OCI-LY1 (cell line): ENCODE data around the gene ZNF341.

ENCODE experiments used
- H2AFZ ChIP-seq: fragments of 200-600 bp; sonication (generic), shearing (Covaris generic); 2 replicates; pipeline ENCODE4 v1.6.0; 2014; ENCODE audit warnings: antibody characterized with exemption, mild to moderate bottlenecking, low read length
- H3F3A ChIP-seq: fragments of 200-600 bp; sonication (generic), shearing (Covaris generic); 2 replicates; pipeline ENCODE4 v1.6.0; 2014; ENCODE audit warnings: mild to moderate bottlenecking, antibody characterized with exemption, low read length, moderate library complexity; ENCODE audit not compliant: insufficient read depth
- H3K27ac ChIP-seq: fragments of 200-600 bp; sonication (generic); 2 replicates; pipeline ENCODE4 v1.5.1; 2014; ENCODE audit warnings: low read length, mixed run types, mild to moderate bottlenecking, low read depth; ENCODE audit not compliant: poor library complexity, severe bottlenecking
- H3K27me3 ChIP-seq: fragments of 200-600 bp; sonication (generic); 2 replicates; pipeline ENCODE4 v1.6.0; 2014; ENCODE audit warnings: antibody characterized with exemption, mild to moderate bottlenecking, low read length, moderate library complexity; ENCODE audit not compliant: insufficient read depth
- H3K36me3 ChIP-seq: fragments of 200-600 bp; sonication (generic); 2 replicates; pipeline ENCODE4 v1.6.1; 2014; ENCODE audit warnings: mild to moderate bottlenecking, antibody characterized with exemption, low read length, moderate library complexity, mixed read lengths; ENCODE audit not compliant: insufficient read depth
- H3K4me1 ChIP-seq: fragments of 200-600 bp; sonication (generic); 2 replicates; pipeline ENCODE4 v1.5.1; 2014; ENCODE audit warnings: mild to moderate bottlenecking, low read length, moderate library complexity; ENCODE audit not compliant: insufficient read depth, severe bottlenecking
- H3K4me2 ChIP-seq: fragments of 200-600 bp; sonication (generic), shearing (Covaris generic); 2 replicates; pipeline ENCODE4 v1.6.1; 2014; ENCODE audit warnings: low read length
- H3K4me3 ChIP-seq: fragments of 200-600 bp; sonication (generic); 2 replicates; pipeline ENCODE4 v1.5.1; 2014; ENCODE audit warnings: low read length, low read depth, mild to moderate bottlenecking, mixed read lengths; ENCODE audit not compliant: poor library complexity, severe bottlenecking
- H3K79me2 ChIP-seq: fragments of 200-600 bp; shearing (Covaris generic); 2 replicates; pipeline ENCODE4 v1.6.1; 2016; ENCODE audit warnings: mixed run types, low read length, mixed read lengths; ENCODE audit not compliant: insufficient read depth
- H3K9ac ChIP-seq: fragments of 200-600 bp; sonication (generic), shearing (Covaris generic); 2 replicates; pipeline ENCODE4 v1.6.1; 2014; ENCODE audit warnings: mild to moderate bottlenecking, low read length, mixed read lengths
- H3K9me2 ChIP-seq: fragments of 200-600 bp; sonication (generic), shearing (Covaris generic); 2 replicates; pipeline ENCODE4 v1.6.1; 2014; ENCODE audit warnings: low read depth, mild to moderate bottlenecking, low read length, mixed read lengths
- H3K9me3 ChIP-seq: fragments of 200-600 bp; shearing (Covaris generic); 2 replicates; pipeline ENCODE4 v1.6.1; 2014; ENCODE audit warnings: low read length, mixed read lengths
- H4K20me1 ChIP-seq: fragments of 200-600 bp; sonication (generic), shearing (Covaris generic); 2 replicates; pipeline ENCODE4 v1.6.0; 2016; ENCODE audit warnings: mild to moderate bottlenecking, low read length; ENCODE audit not compliant: insufficient read depth
- EZH2 ChIP-seq: fragments of 200-600 bp; sonication (generic), shearing (Covaris generic); IDR thresholded peaks from 2 replicates; pipeline ENCODE4 v1.8.0; 2017; ENCODE audit warnings: borderline replicate concordance, mixed run types, mild to moderate bottlenecking, antibody characterized with exemption, low read length, moderate library complexity, mixed read lengths
- TF ChIP-seq, protein P1 (sequence below): fragments of 200-600 bp; sonication (generic), shearing (Covaris generic); IDR thresholded peaks from 2 replicates; pipeline ENCODE4 v1.5.1; 2017; ENCODE audit warnings: mild to moderate bottlenecking, antibody characterized with exemption, low read length, moderate library complexity, mixed read lengths

The ZNF341 gene

DNA sequence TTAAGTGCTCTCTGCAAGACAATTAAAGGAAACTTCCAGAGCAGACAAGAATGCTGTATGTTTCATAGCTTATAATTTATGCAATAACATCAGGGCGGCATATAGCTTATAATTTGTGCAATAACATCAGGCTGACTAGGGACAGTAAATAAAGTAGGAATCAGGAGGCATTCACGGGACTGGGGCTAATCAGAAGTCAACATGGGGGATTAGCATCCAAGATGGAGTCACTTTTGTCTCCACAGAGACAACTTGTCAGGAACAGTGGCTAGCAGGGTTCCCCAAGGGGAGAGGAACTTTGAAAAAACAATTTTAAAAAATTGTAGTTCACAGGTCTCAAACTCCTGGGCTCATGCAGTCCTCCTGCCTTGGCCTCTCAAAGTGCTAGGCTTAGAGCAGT lies 3.3 kb upstream of the ZNF341 start:
- Histone ChIP-seq H3K27ac (no peak overlapping the region), H3F3A (no peaks in the 10 kb centered on the region), H3K79me2 (no peaks in the 10 kb centered on the region), H3K4me2 (no peak overlapping the region), H3K4me3 (no peak overlapping the region), H3K9me2 (no peaks in the 10 kb centered on the region), H3K4me1 (peaks cover 20% of the 10 kb centered on the region), H3K27me3 (no peaks in the 10 kb centered on the region), H3K9me3 (no peaks in the 10 kb centered on the region), H3K36me3 (no peaks in the 10 kb centered on the region), H4K20me1 (no peaks in the 10 kb centered on the region), H3K9ac (no peak overlapping the region), H2AFZ (no peak overlapping the region)
- TF ChIP-seq EZH2: no peak
- TF ChIP-seq, protein P1, sequence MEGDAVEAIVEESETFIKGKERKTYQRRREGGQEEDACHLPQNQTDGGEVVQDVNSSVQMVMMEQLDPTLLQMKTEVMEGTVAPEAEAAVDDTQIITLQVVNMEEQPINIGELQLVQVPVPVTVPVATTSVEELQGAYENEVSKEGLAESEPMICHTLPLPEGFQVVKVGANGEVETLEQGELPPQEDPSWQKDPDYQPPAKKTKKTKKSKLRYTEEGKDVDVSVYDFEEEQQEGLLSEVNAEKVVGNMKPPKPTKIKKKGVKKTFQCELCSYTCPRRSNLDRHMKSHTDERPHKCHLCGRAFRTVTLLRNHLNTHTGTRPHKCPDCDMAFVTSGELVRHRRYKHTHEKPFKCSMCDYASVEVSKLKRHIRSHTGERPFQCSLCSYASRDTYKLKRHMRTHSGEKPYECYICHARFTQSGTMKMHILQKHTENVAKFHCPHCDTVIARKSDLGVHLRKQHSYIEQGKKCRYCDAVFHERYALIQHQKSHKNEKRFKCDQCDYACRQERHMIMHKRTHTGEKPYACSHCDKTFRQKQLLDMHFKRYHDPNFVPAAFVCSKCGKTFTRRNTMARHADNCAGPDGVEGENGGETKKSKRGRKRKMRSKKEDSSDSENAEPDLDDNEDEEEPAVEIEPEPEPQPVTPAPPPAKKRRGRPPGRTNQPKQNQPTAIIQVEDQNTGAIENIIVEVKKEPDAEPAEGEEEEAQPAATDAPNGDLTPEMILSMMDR: no peak

DNA sequence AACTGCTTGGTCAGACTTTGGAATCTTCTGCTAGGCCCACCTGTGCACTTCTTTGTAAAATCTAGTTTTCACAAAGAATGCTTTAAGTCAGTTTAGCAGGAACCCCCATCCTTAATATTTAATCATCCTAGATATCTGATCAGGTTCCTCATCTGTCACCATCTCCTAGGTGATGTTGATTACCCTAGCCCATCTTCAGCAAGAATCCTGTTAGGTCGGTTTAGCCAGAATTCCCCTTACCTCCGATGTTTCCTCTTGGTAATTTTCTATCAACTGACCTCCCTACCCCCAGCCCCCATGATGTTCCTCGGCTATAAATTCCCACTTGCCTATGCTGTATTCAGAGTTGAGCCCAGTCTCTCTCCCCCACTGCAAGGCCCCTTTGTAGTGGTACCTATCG lies 2.7 kb upstream of the ZNF341 start:
- Histone ChIP-seq H3K79me2 (no peaks in the 10 kb centered on the region), H3K4me2 (no peak overlapping the region), H3K9ac (no peak overlapping the region), H3K36me3 (no peaks in the 10 kb centered on the region), H2AFZ (no peak overlapping the region), H3K4me1 (peaks cover 26% of the 10 kb centered on the region), H4K20me1 (no peaks in the 10 kb centered on the region), H3K4me3 (no peak overlapping the region), H3K9me3 (no peaks in the 10 kb centered on the region), H3K9me2 (no peaks in the 10 kb centered on the region), H3K27me3 (no peaks in the 10 kb centered on the region), H3K27ac (no peak overlapping the region), H3F3A (no peaks in the 10 kb centered on the region)
- no peak for TF ChIP-seq EZH2
- TF ChIP-seq, protein P1: no peak

DNA sequence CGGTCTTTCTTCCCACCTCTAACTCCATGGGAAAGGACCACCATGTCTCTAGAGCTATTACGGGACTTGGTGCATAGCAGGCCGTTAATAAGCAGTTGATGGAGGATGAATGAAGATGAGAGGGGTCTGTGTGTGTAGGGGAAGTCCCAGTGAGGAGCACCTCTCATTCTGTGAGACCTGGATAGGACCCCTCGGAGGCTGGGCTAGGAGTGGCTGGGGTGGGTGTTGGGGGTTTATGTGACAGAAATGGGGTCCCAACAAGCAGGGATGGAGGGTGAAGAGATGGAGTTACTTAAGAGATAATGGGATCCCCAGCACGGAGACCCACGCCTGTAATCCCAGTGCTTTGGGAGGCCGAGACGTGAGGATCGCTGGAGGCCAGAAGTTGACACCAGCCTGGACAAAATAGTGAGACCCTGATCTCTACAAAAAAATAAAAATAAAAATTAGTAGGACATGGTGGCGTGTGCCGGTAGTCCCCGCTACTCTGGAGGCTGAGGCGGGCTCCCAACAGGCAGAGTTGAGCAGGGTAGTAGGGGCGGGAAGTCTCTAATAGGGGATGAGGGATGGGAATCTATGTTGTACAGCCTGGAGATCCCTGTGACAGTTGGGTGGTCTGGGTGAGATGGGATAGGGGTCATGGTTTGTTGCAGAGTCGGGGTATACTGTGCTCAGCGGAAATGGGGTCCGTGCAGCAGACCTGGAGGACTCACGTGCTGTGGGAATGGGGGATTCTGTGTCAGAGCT lies 677 bp upstream of the ZNF341 start:
- H3K79me2 ChIP-seq: no peaks in the 10 kb centered on the region
- peak overlapping the region; percentile 71 for H3K27ac ChIP-seq
- H3K4me3 ChIP-seq: peak overlapping the region; percentile 63
- peaks cover 30% of the 10 kb centered on the region for H3K4me1 ChIP-seq
- H3K27me3 ChIP-seq: no peaks in the 10 kb centered on the region
- H3K9me2 ChIP-seq: no peaks in the 10 kb centered on the region
- H3K9ac ChIP-seq: peak overlapping the region; percentile 67
- no peaks in the 10 kb centered on the region for H4K20me1 ChIP-seq
- no peaks in the 10 kb centered on the region for H3K36me3 ChIP-seq
- H2AFZ ChIP-seq: peak overlapping the region; percentile 88
- TF ChIP-seq, protein P1: no peak
- TF ChIP-seq EZH2: no peak
- H3F3A ChIP-seq: no peaks in the 10 kb centered on the region
- peak overlapping the region; percentile 81 for H3K4me2 ChIP-seq
- H3K9me3 ChIP-seq: 0 out of 2 replicates have a peak, but pooled peaks cover 1% of the 10 kb centered on the region
